GM23248 (cell line): ENCODE measurements around the gene ZMAT5. TPM values are rescaled to one million over a fixed set of nuclear protein-coding genes. Genes with fewer than 3 reads are reported as not detected.
A peak's percentile ranks its signal among the peaks of the same experiment; 100 is the strongest.
"Not testable (repeated sequence)": the region's sequence is repeated elsewhere in the genome, so short reads cannot be mapped to it uniquely, and the experiment has no call there.

ENCODE experiments used
- DNase-seq: peaks from one replicate; pipeline ENCODE4 v3.0.0-alpha.2; 2015
- H2AFZ ChIP-seq: fragments of 200-600 bp; sonication (generic); 2 replicates; pipeline ENCODE4 v1.6.1; 2016; ENCODE audit warnings: antibody characterized with exemption
- H3F3A ChIP-seq: fragments of 200-600 bp; sonication (generic); 2 replicates; pipeline ENCODE4 v1.6.1; 2016; ENCODE audit warnings: mild to moderate bottlenecking, antibody characterized with exemption, mixed run types; ENCODE audit not compliant: insufficient read depth
- H3K27ac ChIP-seq: fragments of 200-600 bp; sonication (generic); 2 replicates; pipeline ENCODE4 v1.5.1; 2016; ENCODE audit warnings: mild to moderate bottlenecking
- H3K27me3 ChIP-seq: fragments of 200-600 bp; sonication (generic); replicated peaks from 2 replicates; pipeline ENCODE4 v1.6.1; 2016; ENCODE audit warnings: mild to moderate bottlenecking; ENCODE audit not compliant: insufficient read depth
- H3K36me3 ChIP-seq: fragments of 200-600 bp; sonication (generic); 2 replicates; pipeline ENCODE4 v1.6.1; 2016; ENCODE audit warnings: low read depth, mild to moderate bottlenecking
- H3K4me1 ChIP-seq: fragments of 200-600 bp; sonication (generic); 2 replicates; pipeline ENCODE4 v1.6.1; 2016; ENCODE audit warnings: mild to moderate bottlenecking; ENCODE audit not compliant: insufficient read depth
- H3K4me2 ChIP-seq: fragments of 200-600 bp; sonication (generic); one replicate; pipeline ENCODE4 v1.6.1; 2016; ENCODE audit warnings: mild to moderate bottlenecking; ENCODE audit not compliant: unreplicated experiment
- H3K4me3 ChIP-seq: fragments of 200-600 bp; sonication (generic); 2 replicates; pipeline ENCODE4 v1.5.1; 2016; ENCODE audit warnings: mild to moderate bottlenecking
- H3K79me2 ChIP-seq: fragments of 200-600 bp; sonication (generic); 2 replicates; pipeline ENCODE4 v1.6.1; 2016; ENCODE audit warnings: mild to moderate bottlenecking; ENCODE audit not compliant: insufficient read depth
- H3K9ac ChIP-seq: fragments of 200-600 bp; sonication (generic); 2 replicates; pipeline ENCODE4 v1.6.1; 2016; ENCODE audit warnings: mild to moderate bottlenecking
- H3K9me2 ChIP-seq: fragments of 200-600 bp; sonication (generic); 2 replicates; pipeline ENCODE4 v1.6.1; 2016; ENCODE audit warnings: mixed run types, mild to moderate bottlenecking, moderate library complexity; ENCODE audit not compliant: insufficient read depth
- H3K9me3 ChIP-seq: fragments of 200-600 bp; sonication (generic); one replicate; pipeline ENCODE4 v1.6.1; 2017; ENCODE audit warnings: low read depth
- H4K20me1 ChIP-seq: fragments of 200-600 bp; sonication (generic); 2 replicates; pipeline ENCODE4 v1.6.0; 2016; ENCODE audit not compliant: insufficient read depth
- EZH2 ChIP-seq: fragments of 200-600 bp; sonication (generic); IDR thresholded peaks from 2 replicates; pipeline ENCODE4 v1.6.1; 2018; ENCODE audit warnings: antibody characterized with exemption, mild to moderate bottlenecking; ENCODE audit not compliant: insufficient read depth, poor library complexity, severe bottlenecking
- EZH2phosphoT487 ChIP-seq: fragments of 200-600 bp; sonication (generic); IDR thresholded peaks from 2 replicates; pipeline ENCODE4 v1.6.1; 2018; ENCODE audit warnings: antibody characterized with exemption, moderate library complexity, mild to moderate bottlenecking, low read depth; ENCODE audit not compliant: insufficient read depth
- WGBS, 2 experiments: methylation state at CpG; one replicate each; pipeline ENCODE4 v1.1.6; 2015 to 2017; ENCODE audit warnings: low lambda C conversion rate in 2 of 2, low coverage in 1 of 2; ENCODE audit errors: missing lambda C conversion rate in 2 of 2; 5-methylcytosine and 5-hydroxymethylcytosine counted together
- in situ Hi-C: fragments of 300-500 bp; cut with MboI; formaldehyde crosslinking; loops from 2 replicates; pipeline ENCODE4 v1.15.0; 2020
- polyA plus RNA-seq: library from polyadenylated mRNA; unstranded; fragments of >200 nt; fragmentation: Nextera tagmentation; extraction: Ambion mirVana; gene quantifications from 2 replicates; pipeline ENCODE4 v1.2.1, GENCODE V29; 2016
- total RNA-seq: library from RNA; depleted of rRNA; stranded (reverse); fragments of >200 nt; shearing (Covaris generic); gene quantifications from 2 replicates; pipeline ENCODE4 v1.2.3, GENCODE V29; 2014

The ZMAT5 gene
- total and polyA plus RNA-seq, 2 experiments from 2014 or later = 11.3 to 35.8 TPM

DNA sequence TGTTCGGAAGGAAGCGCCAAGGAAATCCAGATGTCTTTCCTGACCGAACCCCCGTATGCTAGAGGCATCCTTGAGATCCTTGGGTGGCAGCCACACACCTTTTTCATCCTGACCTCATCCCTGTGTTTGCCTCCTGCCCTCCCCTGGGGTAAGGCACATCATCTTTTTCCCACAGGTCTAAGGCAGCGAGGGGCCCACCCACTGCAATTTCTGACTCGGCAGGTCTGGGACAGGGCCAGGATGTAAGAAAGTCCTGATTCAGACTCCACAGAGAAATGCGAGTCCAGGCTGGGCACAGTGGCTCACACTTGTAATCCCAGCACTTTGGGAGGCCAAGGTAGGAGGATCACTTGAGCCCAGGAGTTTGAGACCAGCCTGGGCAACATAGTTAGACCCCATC, 10.5 kb downstream of the ZMAT5 start:
- in situ Hi-C loops = no loop called here
- 82 to 87% methylated on average over 7 of the region's 7 CpGs for WGBS, 2 experiments
- DNase-seq = peak; percentile 21

DNA sequence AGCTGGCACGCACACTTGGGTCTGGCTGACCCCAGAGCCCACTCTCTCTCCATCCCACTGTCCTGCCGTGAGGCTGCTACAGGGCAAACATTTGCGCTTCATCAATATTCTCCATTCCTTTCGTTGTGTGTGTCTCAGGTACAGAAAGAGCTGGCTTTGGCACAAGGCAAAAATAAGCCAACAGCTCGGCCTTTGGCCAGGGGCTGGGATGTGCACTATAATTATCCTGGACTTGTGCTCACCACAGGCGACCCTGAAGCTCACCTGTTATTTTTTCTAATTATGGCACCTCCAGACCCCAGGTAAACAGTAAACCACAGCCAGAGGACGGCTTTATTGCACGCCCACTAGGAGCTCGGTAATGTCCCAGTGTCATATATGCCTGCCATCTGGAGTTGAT, 10.9 kb downstream of the ZMAT5 start:
- DNase-seq = no peak
- H3K79me2 ChIP-seq = no peaks in the 10 kb centered on the region
- no peak overlapping the region for H3K27ac ChIP-seq
- H3K9ac ChIP-seq = no peak overlapping the region
- H3K27me3 ChIP-seq = no peaks in the 10 kb centered on the region
- WGBS, 2 experiments = 84 to 89% methylated on average over 9 of the region's 9 CpGs
- in situ Hi-C loops = no loop called here
- H3K9me2 ChIP-seq = no peaks in the 10 kb centered on the region
- no peaks in the 10 kb centered on the region for H4K20me1 ChIP-seq
- no peaks in the 10 kb centered on the region for H3K36me3 ChIP-seq
- TF ChIP-seq EZH2phosphoT487 (no peak), EZH2 (no peak)
- no peak overlapping the region for H2AFZ ChIP-seq
- H3K4me2 ChIP-seq = no peak overlapping the region
- no peak overlapping the region for H3K4me3 ChIP-seq
- no peaks in the 10 kb centered on the region for H3K4me1 ChIP-seq
- no peaks in the 10 kb centered on the region for H3K9me3 ChIP-seq
- H3F3A ChIP-seq = no peaks in the 10 kb centered on the region

More for the DNA sequence above, 10.5 kb downstream of the ZMAT5 start:
- Histone ChIP-seq H3F3A (no peaks in the 10 kb centered on the region), H3K4me2 (no peak overlapping the region), H3K27ac (no peak overlapping the region), H2AFZ (no peak overlapping the region), H4K20me1 (no peaks in the 10 kb centered on the region), H3K79me2 (no peaks in the 10 kb centered on the region), H3K9me3 (no peaks in the 10 kb centered on the region), H3K4me1 (no peaks in the 10 kb centered on the region), H3K27me3 (no peaks in the 10 kb centered on the region), H3K9me2 (no peaks in the 10 kb centered on the region), H3K9ac (no peak overlapping the region), H3K4me3 (no peak overlapping the region), H3K36me3 (no peaks in the 10 kb centered on the region)
- TF ChIP-seq EZH2 = no peak
- no peak for TF ChIP-seq EZH2phosphoT487

DNA sequence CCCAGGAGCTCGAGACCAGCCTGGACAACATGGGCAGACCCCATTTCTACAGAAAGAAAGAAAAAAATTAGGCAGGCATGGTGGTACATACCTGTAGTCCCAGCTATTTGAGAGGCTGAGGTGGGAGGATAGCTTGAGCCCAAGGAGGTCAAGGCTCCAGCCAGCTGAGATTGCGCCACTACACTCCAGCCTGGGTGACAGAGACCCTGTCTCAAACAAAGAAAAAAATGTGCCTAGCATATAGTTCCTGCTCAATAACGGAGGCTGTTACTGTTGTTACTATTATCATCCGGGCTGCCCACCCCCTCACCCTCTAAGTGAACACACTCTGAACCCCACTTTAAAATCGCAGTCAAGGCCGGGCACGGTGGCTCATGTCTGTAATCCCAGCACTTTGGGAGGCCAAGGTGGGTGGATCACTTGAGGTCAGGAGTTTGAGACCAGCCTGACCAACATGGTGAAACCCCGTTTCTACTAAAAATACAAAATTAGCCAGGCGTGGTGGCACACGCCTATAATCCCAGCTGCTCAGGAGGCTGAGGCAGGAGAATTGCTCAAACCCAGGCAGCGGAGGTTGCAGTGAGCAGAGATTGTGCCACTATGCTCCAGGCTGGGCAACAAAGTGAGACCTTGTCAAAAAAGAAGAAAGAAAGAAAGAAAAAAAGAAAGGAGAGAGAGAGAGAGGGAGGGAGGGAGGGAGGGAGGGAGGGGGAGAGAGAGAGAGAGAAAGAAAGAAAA, 12.0 kb downstream of the ZMAT5 start:
- H3K4me2 ChIP-seq, H3K79me2 ChIP-seq, H3F3A ChIP-seq, H2AFZ ChIP-seq, H3K27ac ChIP-seq, H3K9ac ChIP-seq, DNase-seq, H3K27me3 ChIP-seq, H3K4me1 ChIP-seq, H3K9me2 ChIP-seq, H3K36me3 ChIP-seq, H4K20me1 ChIP-seq, H3K9me3 ChIP-seq, in situ Hi-C loops, H3K4me3 ChIP-seq: not testable (repeated sequence)
- 91 to 95% methylated on average over 11 of the region's 11 CpGs for WGBS, 2 experiments

DNA sequence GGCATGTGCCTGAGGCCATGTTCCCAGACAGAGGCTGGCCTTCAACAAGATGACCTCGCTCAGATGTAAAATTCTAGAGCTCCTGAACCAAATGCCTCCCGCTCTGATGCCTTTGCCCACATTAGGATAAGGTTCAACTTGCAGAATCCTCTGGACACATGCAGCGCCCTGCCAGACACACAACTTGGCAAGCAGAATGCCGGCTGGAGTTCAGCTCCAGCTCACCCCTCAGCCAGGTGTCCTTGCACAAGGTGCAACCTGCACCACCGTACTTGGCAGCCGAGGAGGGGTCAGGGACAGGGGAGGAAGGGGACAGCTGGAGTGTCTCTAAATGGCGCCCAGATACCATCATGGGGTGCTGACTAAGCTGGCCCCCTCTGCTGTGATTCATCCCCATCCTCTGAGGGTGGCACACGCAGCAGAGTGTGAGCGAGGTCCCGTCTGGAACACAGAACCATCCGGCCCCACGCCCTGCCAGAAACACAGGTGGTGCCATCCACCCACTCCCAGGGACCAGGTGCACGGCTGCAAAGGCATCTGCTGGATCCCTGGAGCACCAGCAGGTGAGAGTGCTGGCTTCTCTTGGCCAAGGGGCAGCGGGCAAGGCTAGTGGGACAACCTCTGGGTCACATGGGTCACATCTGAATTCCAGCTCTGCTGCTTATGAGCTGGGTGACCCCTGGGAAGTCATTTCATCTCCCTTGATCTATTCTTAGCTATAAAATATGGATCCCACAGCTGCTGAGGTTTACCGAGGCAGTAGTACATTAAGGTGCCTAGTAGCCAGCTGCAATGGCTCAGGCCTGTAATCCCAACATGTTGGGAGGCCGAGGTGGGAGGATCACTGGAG, 12.8 kb downstream of the ZMAT5 start:
- WGBS, 2 experiments = 94 to 95% methylated on average over 16 of the region's 16 CpGs
- DNase-seq = no peak
- no peaks in the 10 kb centered on the region for H3K36me3 ChIP-seq
- no peak overlapping the region for H3K4me2 ChIP-seq
- in situ Hi-C loops = no loop called here
- no peak overlapping the region for H3K27ac ChIP-seq
- no peaks in the 10 kb centered on the region for H3K4me1 ChIP-seq
- H3K9me2 ChIP-seq = no peaks in the 10 kb centered on the region
- no peaks in the 10 kb centered on the region; the same call in 1 of the 2 replicates for H4K20me1 ChIP-seq
- no peak overlapping the region for H2AFZ ChIP-seq
- H3F3A ChIP-seq = no peaks in the 10 kb centered on the region
- no peaks in the 10 kb centered on the region for H3K79me2 ChIP-seq
- H3K9me3 ChIP-seq = no peaks in the 10 kb centered on the region
- no peak overlapping the region for H3K4me3 ChIP-seq
- no peak for TF ChIP-seq EZH2
- TF ChIP-seq EZH2phosphoT487 = no peak
- no peak overlapping the region for H3K9ac ChIP-seq
- H3K27me3 ChIP-seq = no peaks in the 10 kb centered on the region
